Measurements from ENCODE around the gene CCL19.
"Not testable (repeated sequence)": the region's sequence is repeated elsewhere in the genome, so short reads cannot be mapped to it uniquely, and the experiment has no call there.

Gene CCL19

GRCh38 chr9:34690983-34691935, at the start of gene CCL19:
Gene CCL19 (minus strand): TSS chr9:34691276. CDS start chr9:34691139, 137 bp downstream.
- Histone ChIP-seq H3K36me3 (ENCODE audit: insufficient read depth, low read length) (no peaks in the 10 kb centered on the region), H2AFZ (ENCODE audit: low read depth, low read length) (no peak within 1 kb of the TSS), H3K9me3 (ENCODE audit: low read length) (no peaks in the 10 kb centered on the region), H3K4me3 (ENCODE audit: low read length) (no peak within 1 kb of the TSS), H3K27me3 (ENCODE audit: insufficient read depth, low read length) (peaks cover 3% of the 10 kb centered on the region), H3K4me1 (ENCODE audit: insufficient read depth, low read length) (no peaks in the 10 kb centered on the region)

DNA sequence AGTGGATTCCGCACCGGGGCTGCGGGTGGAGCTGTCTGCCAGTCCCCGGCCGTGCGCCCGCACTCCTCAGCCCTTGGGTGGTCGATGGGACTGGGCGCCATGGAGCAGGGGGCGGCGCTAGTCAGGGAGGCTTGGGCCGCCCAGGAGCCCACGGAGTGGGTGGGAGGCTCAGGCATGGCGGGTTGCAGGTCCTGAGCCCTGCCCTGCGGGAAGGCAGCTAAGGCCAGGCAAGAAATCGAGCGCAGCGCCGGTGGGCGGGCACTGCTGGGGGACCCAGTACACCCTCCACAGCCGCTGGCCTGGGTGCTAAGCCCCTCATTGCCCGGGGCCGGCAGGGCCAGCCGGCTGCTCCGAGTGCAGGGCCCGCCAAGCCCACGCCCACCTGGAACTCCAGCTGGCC, 49.1 kb upstream of the CCL19 start:
- not testable (repeated sequence) for H3K27me3 ChIP-seq (ENCODE audit: insufficient read depth, low read length); H2AFZ ChIP-seq (ENCODE audit: low read depth, low read length); H3K4me3 ChIP-seq (ENCODE audit: low read length); H3K36me3 ChIP-seq (ENCODE audit: insufficient read depth, low read length); H3K9me3 ChIP-seq (ENCODE audit: low read length); H3K4me1 ChIP-seq (ENCODE audit: insufficient read depth, low read length)

DNA sequence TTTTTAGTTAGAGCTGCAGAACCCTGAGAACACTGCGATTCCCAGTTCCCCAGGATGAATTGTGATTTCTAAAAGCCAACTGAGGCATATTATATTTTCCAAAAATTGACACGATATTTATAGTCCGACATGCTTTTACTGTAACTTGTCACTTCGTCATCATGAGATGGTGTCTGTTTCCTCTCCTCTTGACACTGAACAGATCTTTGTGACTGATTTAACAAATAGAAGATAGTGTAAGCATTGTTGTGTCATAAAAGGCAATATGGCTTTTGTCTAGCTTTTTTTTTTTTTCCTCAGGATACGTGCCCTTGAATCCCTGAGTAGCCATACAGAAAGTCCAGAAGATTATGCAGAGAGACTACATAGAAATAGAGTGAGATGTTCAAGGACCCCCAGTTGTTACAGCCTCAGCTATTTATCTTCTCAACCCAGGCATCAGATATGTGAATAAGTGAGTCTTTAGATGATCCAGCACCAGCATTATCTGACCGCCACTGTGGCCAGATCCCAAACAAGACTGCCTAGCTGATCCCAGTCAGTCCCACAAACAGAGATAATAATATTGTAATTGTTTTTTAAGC, 46.7 kb upstream of the CCL19 start:
- Histone ChIP-seq H3K9me3 (ENCODE audit: low read length) (peaks cover 2% of the 10 kb centered on the region), H3K36me3 (ENCODE audit: insufficient read depth, low read length) (no peaks in the 10 kb centered on the region), H3K27me3 (ENCODE audit: insufficient read depth, low read length) (no peaks in the 10 kb centered on the region), H3K4me3 (ENCODE audit: low read length) (no peak overlapping the region), H3K4me1 (ENCODE audit: insufficient read depth, low read length) (no peaks in the 10 kb centered on the region), H2AFZ (ENCODE audit: low read depth, low read length) (no peak overlapping the region)

- H3K9me3 ChIP-seq (ENCODE audit: low read length): peaks cover 2% of the 10 kb centered on the region
- H3K36me3 ChIP-seq (ENCODE audit: insufficient read depth, low read length): no peaks in the 10 kb centered on the region
- H3K27me3 ChIP-seq (ENCODE audit: insufficient read depth, low read length): peaks cover 2% of the 10 kb centered on the region
- no peaks in the 10 kb centered on the region for H3K4me1 ChIP-seq (ENCODE audit: insufficient read depth, low read length)
- no peak overlapping the region for H2AFZ ChIP-seq (ENCODE audit: low read depth, low read length)
- no peak overlapping the region for H3K4me3 ChIP-seq (ENCODE audit: low read length)
These were observed 43.6 kb upstream of the CCL19 start for GRCh38 chr9:34734720-34735119.

DNA sequence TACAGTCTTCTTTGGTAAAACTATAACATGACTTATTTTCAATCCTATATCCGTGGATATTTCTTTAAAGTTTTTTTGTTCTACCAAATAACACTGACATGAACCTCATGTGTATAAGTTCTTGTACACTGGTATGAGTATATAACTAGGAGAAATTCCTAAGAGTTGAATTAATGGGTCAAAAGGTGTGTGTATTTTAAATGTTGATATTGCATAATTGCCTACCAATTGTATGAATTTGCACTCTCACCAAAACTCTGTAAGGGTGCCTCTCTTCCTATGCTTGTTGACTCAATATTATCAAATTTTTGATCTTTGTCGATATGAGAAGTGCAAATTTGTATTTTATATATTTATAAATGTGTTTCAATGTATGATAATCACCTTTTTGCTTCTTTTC, 41.8 kb upstream of the CCL19 start:
- Histone ChIP-seq H3K27me3 (ENCODE audit: insufficient read depth, low read length) (peaks cover 6% of the 10 kb centered on the region), H3K9me3 (ENCODE audit: low read length) (no peaks in the 10 kb centered on the region), H2AFZ (ENCODE audit: low read depth, low read length) (no peak overlapping the region), H3K36me3 (ENCODE audit: insufficient read depth, low read length) (no peaks in the 10 kb centered on the region), H3K4me3 (ENCODE audit: low read length) (no peak overlapping the region), H3K4me1 (ENCODE audit: insufficient read depth, low read length) (no peaks in the 10 kb centered on the region)

DNA sequence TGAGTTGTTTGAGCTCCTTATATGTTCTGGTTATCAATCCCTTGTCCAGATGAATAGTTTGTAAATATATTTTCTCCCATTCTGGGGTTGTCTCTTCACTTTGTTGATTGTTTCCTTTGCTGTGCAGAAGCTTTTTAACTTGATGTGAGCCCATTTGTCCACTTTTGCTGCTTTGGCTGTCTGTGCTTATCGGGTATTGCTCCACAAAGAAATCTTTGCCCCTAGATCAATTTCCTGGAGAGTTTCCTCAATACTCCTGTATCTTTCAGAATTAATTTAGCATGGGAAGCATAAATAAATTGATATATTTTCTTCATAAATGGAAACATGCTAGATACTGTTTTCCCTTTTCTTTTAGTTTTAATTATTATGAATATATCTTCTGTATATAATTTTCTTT, 41.4 kb upstream of the CCL19 start:
- Histone ChIP-seq H3K9me3 (ENCODE audit: low read length) (no peaks in the 10 kb centered on the region), H3K27me3 (ENCODE audit: insufficient read depth, low read length) (peaks cover 10% of the 10 kb centered on the region), H3K36me3 (ENCODE audit: insufficient read depth, low read length) (no peaks in the 10 kb centered on the region), H3K4me1 (ENCODE audit: insufficient read depth, low read length) (no peaks in the 10 kb centered on the region), H3K4me3 (ENCODE audit: low read length) (no peak overlapping the region), H2AFZ (ENCODE audit: low read depth, low read length) (no peak overlapping the region)

GRCh38 chr9:34723141-34723540, 32.1 kb upstream of the CCL19 start:
- Histone ChIP-seq H3K27me3 (ENCODE audit: insufficient read depth, low read length) (peaks cover 7% of the 10 kb centered on the region), H2AFZ (ENCODE audit: low read depth, low read length) (no peak overlapping the region), H3K4me1 (ENCODE audit: insufficient read depth, low read length) (no peaks in the 10 kb centered on the region), H3K36me3 (ENCODE audit: insufficient read depth, low read length) (no peaks in the 10 kb centered on the region), H3K4me3 (ENCODE audit: low read length) (no peak overlapping the region), H3K9me3 (ENCODE audit: low read length) (no peaks in the 10 kb centered on the region)

DNA sequence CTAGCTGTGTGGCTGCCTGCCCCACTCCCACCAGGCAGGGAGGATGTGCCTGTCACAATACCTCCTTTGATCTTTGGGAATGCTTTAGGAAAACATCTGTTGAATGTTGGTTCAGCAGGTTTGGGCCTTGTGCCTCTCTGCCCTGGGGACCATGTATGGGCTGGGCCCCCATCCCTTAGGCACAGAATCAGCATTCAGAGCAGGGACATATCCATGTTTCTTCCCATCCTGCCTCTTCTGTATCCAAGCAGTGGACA, 28.6 kb upstream of the CCL19 start:
- H3K4me3 ChIP-seq (ENCODE audit: low read length); H2AFZ ChIP-seq (ENCODE audit: low read depth, low read length); H3K36me3 ChIP-seq (ENCODE audit: insufficient read depth, low read length); H3K4me1 ChIP-seq (ENCODE audit: insufficient read depth, low read length); H3K9me3 ChIP-seq (ENCODE audit: low read length); H3K27me3 ChIP-seq (ENCODE audit: insufficient read depth, low read length): not testable (repeated sequence)

- Histone ChIP-seq H3K9me3 (ENCODE audit: low read length) (no peaks in the 10 kb centered on the region), H3K4me1 (ENCODE audit: insufficient read depth, low read length) (no peaks in the 10 kb centered on the region), H3K4me3 (ENCODE audit: low read length) (no peak overlapping the region), H2AFZ (ENCODE audit: low read depth, low read length) (no peak overlapping the region), H3K36me3 (ENCODE audit: insufficient read depth, low read length) (no peaks in the 10 kb centered on the region), H3K27me3 (ENCODE audit: insufficient read depth, low read length) (peaks cover 7% of the 10 kb centered on the region)
These were observed 28.1 kb upstream of the CCL19 start for GRCh38 chr9:34719021-34719768.

GRCh38 chr9:34717996-34718614, 27.0 kb upstream of the CCL19 start:
- H2AFZ ChIP-seq (ENCODE audit: low read depth, low read length): no peak overlapping the region
- no peak overlapping the region for H3K4me3 ChIP-seq (ENCODE audit: low read length)
- H3K36me3 ChIP-seq (ENCODE audit: insufficient read depth, low read length): no peaks in the 10 kb centered on the region
- H3K4me1 ChIP-seq (ENCODE audit: insufficient read depth, low read length): no peaks in the 10 kb centered on the region
- H3K27me3 ChIP-seq (ENCODE audit: insufficient read depth, low read length): peaks cover 11% of the 10 kb centered on the region
- no peaks in the 10 kb centered on the region for H3K9me3 ChIP-seq (ENCODE audit: low read length)

- H3K27me3 ChIP-seq (ENCODE audit: insufficient read depth, low read length): peaks cover 11% of the 10 kb centered on the region
- H3K4me3 ChIP-seq (ENCODE audit: low read length): no peak overlapping the region
- no peaks in the 10 kb centered on the region for H3K36me3 ChIP-seq (ENCODE audit: insufficient read depth, low read length)
- H2AFZ ChIP-seq (ENCODE audit: low read depth, low read length): no peak overlapping the region
- no peaks in the 10 kb centered on the region for H3K9me3 ChIP-seq (ENCODE audit: low read length)
- no peaks in the 10 kb centered on the region for H3K4me1 ChIP-seq (ENCODE audit: insufficient read depth, low read length)
These were observed 25.6 kb upstream of the CCL19 start for GRCh38 chr9:34716711-34717110.

DNA sequence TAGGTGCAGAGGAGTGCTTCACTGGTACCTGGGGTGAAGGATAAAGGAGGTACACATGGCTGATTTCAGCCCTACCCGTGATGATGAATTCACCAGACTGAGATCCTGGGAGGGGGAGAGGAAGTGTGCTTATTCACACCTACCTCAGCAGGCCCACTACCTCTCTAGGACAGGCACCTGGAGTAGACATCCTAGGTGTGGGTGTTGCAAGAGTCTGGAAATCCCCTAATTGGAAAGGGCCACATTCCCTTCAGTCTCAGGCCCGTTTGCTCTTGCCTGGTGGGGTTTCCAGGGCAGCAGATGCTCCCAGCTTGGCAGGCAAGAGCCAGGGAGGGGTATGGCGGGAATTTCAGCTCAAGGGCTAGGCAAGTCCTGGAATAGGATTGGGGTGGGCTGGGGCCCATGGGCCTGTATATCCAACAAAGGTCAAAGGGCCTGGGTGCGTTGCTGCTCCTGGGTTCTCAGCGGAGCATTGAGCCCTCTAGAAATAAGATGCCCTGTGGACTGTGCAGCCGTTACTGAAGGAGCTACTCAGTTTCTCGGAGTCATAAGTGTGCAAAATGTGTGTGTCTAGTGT, 24.7 kb upstream of the CCL19 start:
- no peaks in the 10 kb centered on the region for H3K9me3 ChIP-seq (ENCODE audit: low read length)
- peaks cover 11% of the 10 kb centered on the region for H3K27me3 ChIP-seq (ENCODE audit: insufficient read depth, low read length)
- H3K4me1 ChIP-seq (ENCODE audit: insufficient read depth, low read length): no peaks in the 10 kb centered on the region
- H3K4me3 ChIP-seq (ENCODE audit: low read length): no peak overlapping the region
- H2AFZ ChIP-seq (ENCODE audit: low read depth, low read length): no peak overlapping the region
- no peaks in the 10 kb centered on the region for H3K36me3 ChIP-seq (ENCODE audit: insufficient read depth, low read length)

DNA sequence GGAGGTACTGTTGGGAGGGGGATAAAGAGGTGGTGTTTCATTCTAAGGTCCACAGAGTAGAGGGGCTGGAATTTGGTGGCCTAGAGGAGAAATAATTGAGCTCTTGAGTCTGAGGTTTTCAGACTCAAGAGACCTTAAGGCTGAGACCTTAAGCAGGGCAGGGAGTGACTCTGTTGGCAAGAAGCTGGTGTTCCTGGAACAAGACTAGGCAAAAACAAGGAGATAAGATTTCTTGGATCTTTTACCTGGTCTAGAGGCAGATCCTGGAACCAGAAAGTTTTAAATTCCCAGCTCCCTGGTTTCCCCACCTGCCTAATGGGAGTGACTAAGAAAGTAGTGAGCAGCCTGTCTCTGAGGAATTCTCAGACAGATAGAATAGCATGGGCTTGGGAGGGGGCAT, 22.9 kb upstream of the CCL19 start:
- no peaks in the 10 kb centered on the region for H3K4me1 ChIP-seq (ENCODE audit: insufficient read depth, low read length)
- no peak overlapping the region for H3K4me3 ChIP-seq (ENCODE audit: low read length)
- no peak overlapping the region for H2AFZ ChIP-seq (ENCODE audit: low read depth, low read length)
- H3K9me3 ChIP-seq (ENCODE audit: low read length): no peaks in the 10 kb centered on the region
- H3K36me3 ChIP-seq (ENCODE audit: insufficient read depth, low read length): no peaks in the 10 kb centered on the region
- H3K27me3 ChIP-seq (ENCODE audit: insufficient read depth, low read length): peaks cover 11% of the 10 kb centered on the region

Measured in neuron (in vitro differentiated cells).